ENCODE results near the gene WWOX. TPM values are rescaled to one million over a fixed set of nuclear protein-coding genes. Genes with fewer than 3 reads are reported as not detected.

WWOX gene
- total RNA-seq, 1 donor from 2014 or later, result 28.2 TPM

DNA sequence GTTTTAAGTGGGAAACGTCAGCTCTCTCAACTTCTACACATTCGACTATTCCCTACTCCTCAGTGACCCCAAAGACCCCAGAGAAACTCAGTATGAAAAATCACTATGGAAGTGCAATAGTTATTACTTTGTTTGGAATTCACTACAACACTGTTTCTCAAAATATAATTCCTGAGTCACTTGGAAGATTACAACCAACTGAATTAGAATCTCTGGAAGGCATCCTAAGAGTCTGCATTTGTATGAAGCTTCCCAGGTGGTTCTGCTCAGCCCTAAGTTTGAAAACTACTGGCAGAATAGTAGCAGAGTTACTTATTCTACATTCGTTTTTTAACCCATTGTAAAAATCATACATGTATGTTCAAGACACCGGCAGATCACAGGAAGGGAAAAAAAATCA lies 975.5 kb downstream of the WWOX start:
- Mint-ChIP-seq H3K4me1 (ENCODE audit: unreplicated experiment) (no peaks in the 10 kb centered on the region), H3K27ac (ENCODE audit: unreplicated experiment) (no peak overlapping the region)
- TF ChIP-seq, protein P1, sequence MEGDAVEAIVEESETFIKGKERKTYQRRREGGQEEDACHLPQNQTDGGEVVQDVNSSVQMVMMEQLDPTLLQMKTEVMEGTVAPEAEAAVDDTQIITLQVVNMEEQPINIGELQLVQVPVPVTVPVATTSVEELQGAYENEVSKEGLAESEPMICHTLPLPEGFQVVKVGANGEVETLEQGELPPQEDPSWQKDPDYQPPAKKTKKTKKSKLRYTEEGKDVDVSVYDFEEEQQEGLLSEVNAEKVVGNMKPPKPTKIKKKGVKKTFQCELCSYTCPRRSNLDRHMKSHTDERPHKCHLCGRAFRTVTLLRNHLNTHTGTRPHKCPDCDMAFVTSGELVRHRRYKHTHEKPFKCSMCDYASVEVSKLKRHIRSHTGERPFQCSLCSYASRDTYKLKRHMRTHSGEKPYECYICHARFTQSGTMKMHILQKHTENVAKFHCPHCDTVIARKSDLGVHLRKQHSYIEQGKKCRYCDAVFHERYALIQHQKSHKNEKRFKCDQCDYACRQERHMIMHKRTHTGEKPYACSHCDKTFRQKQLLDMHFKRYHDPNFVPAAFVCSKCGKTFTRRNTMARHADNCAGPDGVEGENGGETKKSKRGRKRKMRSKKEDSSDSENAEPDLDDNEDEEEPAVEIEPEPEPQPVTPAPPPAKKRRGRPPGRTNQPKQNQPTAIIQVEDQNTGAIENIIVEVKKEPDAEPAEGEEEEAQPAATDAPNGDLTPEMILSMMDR (IDR thresholded peaks at IDR 0.05), result no peak

DNA sequence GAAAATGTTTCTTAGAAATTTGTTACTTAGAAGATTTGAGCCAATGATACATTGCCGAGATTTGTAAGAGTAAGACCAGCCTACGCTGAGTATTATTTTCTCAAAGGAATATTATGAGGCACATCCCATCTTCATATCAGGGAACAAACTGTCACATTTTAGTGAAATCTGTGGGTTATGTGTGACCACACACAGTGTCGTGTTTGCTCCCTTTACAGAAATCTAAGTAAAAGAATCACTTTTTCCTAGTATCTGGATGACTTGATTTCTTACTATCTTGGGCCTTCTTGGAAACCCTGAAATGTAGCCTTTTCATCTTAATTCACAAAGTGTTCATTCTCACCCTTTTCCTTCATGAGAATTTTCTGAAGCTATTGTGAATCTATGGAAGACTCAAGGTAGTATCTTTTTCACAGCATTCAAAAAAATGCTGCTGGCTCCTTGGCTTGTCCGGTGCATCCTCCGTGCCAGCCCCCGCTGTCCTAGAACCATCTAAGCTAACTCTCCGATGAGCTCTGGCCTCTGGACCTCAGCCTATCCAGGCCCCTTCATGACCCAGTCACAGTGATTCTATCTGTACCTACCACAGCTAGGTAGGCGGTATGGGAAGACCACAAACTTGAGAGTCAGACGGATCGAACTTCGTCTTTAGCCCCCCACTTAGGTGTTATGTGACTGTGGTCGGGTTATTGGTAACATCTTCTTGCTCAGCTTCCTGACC lies 976.8 kb downstream of the WWOX start:
- no peak overlapping the region for H3K4me3 Mint-ChIP-seq (ENCODE audit: unreplicated experiment)
- no peaks in the 10 kb centered on the region for H3K27me3 Mint-ChIP-seq (ENCODE audit: unreplicated experiment)
- TF ChIP-seq, protein P1 (IDR thresholded peaks at IDR 0.05), result no peak
- H3K4me1 Mint-ChIP-seq (ENCODE audit: unreplicated experiment), result no peaks in the 10 kb centered on the region
- no peak for DNase-seq (ENCODE audit: extremely low spot score, unreplicated experiment)
- H3K36me3 Mint-ChIP-seq (ENCODE audit: unreplicated experiment), result no peaks in the 10 kb centered on the region
- no peak overlapping the region for H3K27ac Mint-ChIP-seq (ENCODE audit: unreplicated experiment)
- no peaks in the 10 kb centered on the region for H3K9me3 Mint-ChIP-seq (ENCODE audit: unreplicated experiment)

More for the DNA sequence above, 975.5 kb downstream of the WWOX start:
- no peak for DNase-seq (ENCODE audit: extremely low spot score, unreplicated experiment)
- Mint-ChIP-seq H3K36me3 (ENCODE audit: unreplicated experiment) (no peaks in the 10 kb centered on the region), H3K4me3 (ENCODE audit: unreplicated experiment) (no peak overlapping the region), H3K27me3 (ENCODE audit: unreplicated experiment) (no peaks in the 10 kb centered on the region), H3K9me3 (ENCODE audit: unreplicated experiment) (no peaks in the 10 kb centered on the region)

DNA sequence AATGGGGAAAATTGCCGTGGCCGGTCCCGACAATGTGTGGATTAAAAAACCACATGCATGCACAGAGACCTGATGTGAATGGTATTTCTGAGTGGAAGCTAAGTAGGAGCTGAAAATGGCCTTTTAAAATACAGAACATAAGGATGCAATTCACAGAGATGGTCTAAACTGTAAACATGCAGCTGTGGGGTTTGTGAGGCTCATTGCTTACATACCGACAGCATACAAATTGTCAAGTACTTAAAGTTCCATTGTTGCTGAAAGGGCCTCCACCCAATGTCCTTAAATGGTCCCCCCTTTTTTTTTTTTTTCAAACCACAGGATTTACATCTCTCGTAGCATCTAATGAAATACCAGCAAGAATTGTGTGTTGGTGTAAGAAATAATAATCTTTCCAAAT lies 977.9 kb downstream of the WWOX start:
- TF ChIP-seq, protein P1 (IDR thresholded peaks at IDR 0.05), result no peak
- Mint-ChIP-seq H3K27ac (ENCODE audit: unreplicated experiment) (no peak overlapping the region), H3K4me1 (ENCODE audit: unreplicated experiment) (no peaks in the 10 kb centered on the region), H3K36me3 (ENCODE audit: unreplicated experiment) (no peaks in the 10 kb centered on the region), H3K9me3 (ENCODE audit: unreplicated experiment) (no peaks in the 10 kb centered on the region), H3K4me3 (ENCODE audit: unreplicated experiment) (no peak overlapping the region), H3K27me3 (ENCODE audit: unreplicated experiment) (no peaks in the 10 kb centered on the region)
- DNase-seq (ENCODE audit: extremely low spot score, unreplicated experiment), result no peak

DNA sequence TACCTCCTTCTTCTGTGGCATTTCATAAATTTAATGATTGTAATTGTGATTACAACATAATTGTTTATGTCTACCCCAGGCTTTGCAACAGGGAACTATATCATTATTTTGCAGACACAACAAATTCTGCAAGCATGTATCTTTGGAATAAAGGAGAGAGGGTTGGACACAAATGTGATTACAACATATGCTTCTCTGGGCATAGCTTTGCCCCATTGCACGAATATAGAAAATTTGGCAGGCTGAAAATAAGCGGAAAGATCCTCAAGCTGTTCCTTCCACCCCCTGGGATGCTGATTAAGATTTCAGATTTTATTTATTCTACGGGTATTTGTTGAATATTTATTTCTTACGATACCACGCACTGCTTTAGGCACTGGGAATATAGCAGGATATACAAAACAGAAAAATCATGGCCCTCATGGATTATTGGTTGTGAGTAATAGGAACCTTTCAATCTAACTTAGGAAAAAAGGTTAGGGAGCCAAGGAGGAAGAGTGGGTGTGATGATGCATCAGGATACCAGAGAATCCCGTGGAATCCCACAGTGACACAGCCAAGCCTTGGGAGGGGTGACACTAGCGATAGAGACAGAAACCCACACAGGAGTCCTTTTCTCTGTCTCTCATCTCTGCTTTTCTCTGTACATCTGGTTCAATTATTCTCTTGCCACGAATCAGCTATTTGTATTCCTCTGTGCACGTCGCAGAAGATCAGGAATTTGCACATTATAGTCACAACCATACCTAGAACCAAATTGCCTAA lies 980.4 kb downstream of the WWOX start:
- Mint-ChIP-seq H3K27ac (ENCODE audit: unreplicated experiment) (no peak overlapping the region), H3K4me3 (ENCODE audit: unreplicated experiment) (no peak overlapping the region), H3K4me1 (ENCODE audit: unreplicated experiment) (no peaks in the 10 kb centered on the region), H3K36me3 (ENCODE audit: unreplicated experiment) (no peaks in the 10 kb centered on the region), H3K9me3 (ENCODE audit: unreplicated experiment) (no peaks in the 10 kb centered on the region), H3K27me3 (ENCODE audit: unreplicated experiment) (no peaks in the 10 kb centered on the region)
- TF ChIP-seq, protein P1 (IDR thresholded peaks at IDR 0.05), result no peak
- DNase-seq (ENCODE audit: extremely low spot score, unreplicated experiment), result no peak
